GM12878 (cell line): ENCODE results near the gene VTI1A. TPM values are rescaled to one million over a fixed set of nuclear protein-coding genes. Genes with fewer than 3 reads are reported as not detected.

Experiments
- ATAC-seq: fragments of 200-7000 bp; cut with Tn5 transposase; 3 replicates; pipeline ENCODE4 v1.9.1; 2020; ENCODE audit warnings: mild to moderate bottlenecking, moderate library complexity
- BruUV-seq: library from RNA; stranded (reverse); fragments of 400-500 nt; replicated peaks from 2 replicates; lab custom pipeline; 2021; lab: Mats Ljungman, UMichigan
- CTCF ChIA-PET: fragments of 300-600 bp; sonication (Branson Sonifier 250); formaldehyde crosslinking; extraction: SDS; loops from one replicate; lab custom pipeline; 2021; ENCODE audit warnings: inconsistent platforms; lab: Yijun Ruan, JAX
- POLR2A ChIA-PET: fragments of 350-600 bp; formaldehyde crosslinking; extraction: SDS; loops from one replicate; lab custom pipeline; 2021; ENCODE audit warnings: inconsistent platforms; lab: Charles Lee
- RAD21 ChIA-PET: fragments of 300-600 bp; sonication (Branson Sonifier 250); formaldehyde crosslinking; loops from one replicate; lab custom pipeline; 2023; ENCODE audit warnings: antibody characterized with exemption; ENCODE audit not compliant: unreplicated experiment; lab: Charles Lee
- SMC1A ChIA-PET: fragments of 300-600 bp; sonication (Branson Sonifier 250); formaldehyde crosslinking; loops from one replicate; lab custom pipeline; 2023; ENCODE audit not compliant: unreplicated experiment, uncharacterized antibody; lab: Charles Lee
- DNase-seq: peaks from one replicate; pipeline ENCODE4 v3.0.0-alpha.2; 2011; ENCODE audit warnings: low read depth, low spot score
- FAIRE-seq: peaks from 3 replicates; lab custom pipeline; 2011; peaks lifted over from hg19 to GRCh38; lab: Jason Lieb, UNC
- H2AFZ ChIP-seq: 2 replicates; pipeline ENCODE4 v1.6.0; 2011; ENCODE audit warnings: low read depth, low read length, control low read depth; ENCODE audit not compliant: control insufficient read depth
- H3K27ac ChIP-seq: 2 replicates; pipeline ENCODE4 v1.5.1; 2011; ENCODE audit warnings: control low read depth; ENCODE audit not compliant: control insufficient read depth, insufficient read depth
- H3K27me3 ChIP-seq, 2 experiments: replicated peaks in 1 of 2; 2 replicates each; pipeline versions ENCODE4 v1.6.0 to v1.6.1; 2011; ENCODE audit warnings: low read length in 1 of 2; ENCODE audit not compliant: control insufficient read depth in 2 of 2, insufficient read depth in 2 of 2
- H3K36me3 ChIP-seq, 2 experiments: 2 replicates each; pipeline ENCODE4 v1.5.1; 2011; ENCODE audit warnings: low read length in 1 of 2; ENCODE audit not compliant: control insufficient read depth in 2 of 2, insufficient read depth in 2 of 2
- H3K4me1 ChIP-seq: 2 replicates; pipeline ENCODE4 v1.6.1; 2011; ENCODE audit warnings: mild to moderate bottlenecking, low read length, moderate library complexity, mixed read lengths; ENCODE audit not compliant: control insufficient read depth, insufficient read depth
- H3K4me2 ChIP-seq: 2 replicates; pipeline ENCODE4 v1.6.0; 2011; ENCODE audit warnings: control low read depth; ENCODE audit not compliant: control insufficient read depth, insufficient read depth
- H3K4me3 ChIP-seq: fragments of 200-600 bp; sonication (generic); 2 replicates; pipeline ENCODE4 v1.5.1; 2016
- H3K79me2 ChIP-seq: 2 replicates; pipeline ENCODE4 v1.6.0; 2011; ENCODE audit warnings: low read length; ENCODE audit not compliant: control insufficient read depth, insufficient read depth
- H3K9ac ChIP-seq: 2 replicates; pipeline ENCODE4 v1.8.0; 2011; ENCODE audit warnings: low read length, control low read depth, mixed read lengths; ENCODE audit not compliant: control insufficient read depth, insufficient read depth
- H3K9me3 ChIP-seq: replicated peaks from 3 replicates; pipeline ENCODE4 v1.5.1; 2011; ENCODE audit warnings: mild to moderate bottlenecking, low read length; ENCODE audit not compliant: control insufficient read depth, insufficient read depth
- H4K20me1 ChIP-seq: 2 replicates; pipeline ENCODE4 v1.6.0; 2011; ENCODE audit not compliant: control insufficient read depth, insufficient read depth
- CTCF ChIP-seq, 3 experiments: IDR thresholded peaks in 2 of 3; conservative IDR thresholded peaks in 1 of 3; 2 replicates each; pipeline ENCODE4 v1.5.1; 2011; ENCODE audit warnings: low read depth in 3 of 3, low read length in 3 of 3, mild to moderate bottlenecking in 3 of 3, control low read depth in 2 of 3, moderate library complexity in 2 of 3, inconsistent platforms in 1 of 3, mixed read lengths in 1 of 3; ENCODE audit not compliant: control insufficient read depth in 2 of 3, insufficient read depth in 1 of 3; ENCODE audit errors: extremely low read depth in 1 of 3
- RAD21 ChIP-seq: IDR thresholded peaks from 2 replicates; pipeline ENCODE4 v1.6.1; 2011; ENCODE audit warnings: mild to moderate bottlenecking, low read depth, low read length, moderate library complexity; ENCODE audit not compliant: insufficient read depth
- SMC3 ChIP-seq: IDR thresholded peaks from 2 replicates; pipeline ENCODE4 v1.6.1; 2011; ENCODE audit warnings: low read length, improper control_type of control experiment, borderline replicate concordance
- WGBS: methylation state at CpG from one replicate; pipeline ENCODE4 v1.1.6; 2016; ENCODE audit warnings: low lambda C conversion rate; ENCODE audit not compliant: insufficient replicate concordance, insufficient coverage; ENCODE audit errors: missing lambda C conversion rate; 5-methylcytosine and 5-hydroxymethylcytosine counted together
- in situ Hi-C: fragments of 300-500 bp; cut with MboI; formaldehyde crosslinking; loops from 9 replicates; pipeline ENCODE4 v1.14.3; 2018; ENCODE audit warnings: mixed read lengths
- intact Hi-C: fragments of 100-400 bp; cut with micrococcal nuclease; formaldehyde crosslinking; loops from one replicate; pipeline ENCODE4 v1.14.2; 2022; ENCODE audit not compliant: unreplicated experiment
- polyA plus RNA-seq, 11 experiments: library from polyadenylated mRNA; depleted of rRNA in 4 of 11; unstranded in 6 of 11; stranded (reverse) in 5 of 11; fragments of >200 nt; fragmentation: Nextera tagmentation in 4 of 11; fragmentation: Illumina TruSeq in 1 of 11; extraction: Ambion mirVana in 4 of 11; extraction: Trizol in 1 of 11; gene quantifications; 1 replicate in 1 of 11; 2 replicates in 10 of 11; pipeline versions ENCODE4 v1.2.1 to v1.2.3, GENCODE V29; 2011 to 2016; ENCODE audit warnings: inconsistent platforms in 2 of 11, missing spikeins in 2 of 11, low read depth in 1 of 11
- total RNA-seq, 4 experiments: library from RNA; depleted of rRNA in 3 of 4; stranded (reverse); fragments of >200 nt in 3 of 4; fragmentation: Illumina TruSeq in 1 of 4; extraction: Trizol in 1 of 4; gene quantifications; 2 replicates each; pipeline versions ENCODE4 v1.2.1 to v1.2.3, GENCODE V29; 2013 to 2021
- TF ChIP-seq, protein P1 (sequence below): fragments of 150-350 bp; IDR thresholded peaks from 2 replicates; pipeline ENCODE4 v1.6.1; 2014; ENCODE audit warnings: mild to moderate bottlenecking, low read depth, low read length

The VTI1A gene
- total and polyA plus RNA-seq, 10 of the 15 experiments (the other 5 are each of a cell fraction or from before 2014, with no cell fraction given), result 12.4 to 43.2 (median 27.5) TPM

DNA sequence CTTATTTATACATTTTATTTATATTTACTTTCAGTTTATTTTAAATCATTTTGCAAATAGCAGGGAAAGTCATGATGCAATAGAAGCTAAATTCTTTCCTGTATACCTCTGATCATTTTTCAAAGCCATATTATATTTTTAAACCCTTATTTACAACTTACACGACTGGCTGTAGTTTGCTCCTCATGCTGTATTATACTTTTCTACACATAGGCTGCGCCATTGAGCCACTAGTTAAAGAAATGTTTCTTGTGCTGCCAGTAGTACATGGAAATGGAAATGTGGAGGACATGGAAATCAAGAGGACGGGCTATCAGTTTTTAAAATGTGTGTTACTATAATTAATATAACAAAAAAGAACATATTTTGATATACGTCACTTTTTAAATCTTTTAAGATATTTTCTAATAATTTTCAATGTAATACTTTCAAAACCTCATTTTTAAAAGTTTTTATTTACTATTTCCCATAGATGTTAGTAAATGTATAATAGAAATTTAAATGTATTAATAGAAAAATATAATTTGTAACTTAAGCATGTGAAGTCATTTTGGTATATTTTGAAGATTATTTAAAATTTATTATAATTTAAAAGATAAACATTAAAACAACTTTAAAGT lies 118.5 kb downstream of the VTI1A start:
- FAIRE-seq, result no peak
- Histone ChIP-seq H3K79me2 (no peaks in the 10 kb centered on the region), H3K4me3 (no peak overlapping the region), H3K27me3 (no peaks in the 10 kb centered on the region), H3K9ac (no peak overlapping the region), H3K4me1 (no peaks in the 10 kb centered on the region), H3K9me3 (no peaks in the 10 kb centered on the region), H2AFZ (no peak overlapping the region), H3K36me3 (no peaks in the 10 kb centered on the region), H3K4me2 (no peak overlapping the region), H4K20me1 (no peaks in the 10 kb centered on the region), H3K27ac (no peak overlapping the region)
- TF ChIP-seq CTCF (IDR thresholded peaks at IDR 0.05 in 2 of 3, conservative IDR thresholded peaks at IDR 0.05 in 1 of 3; ENCODE audit: control insufficient read depth in 2 of 3, extremely low read depth in 1 of 3, insufficient read depth in 1 of 3, low read depth in 3 of 3, low read length in 3 of 3) (peak; percentile 48 to 58 (median 54)), RAD21 (peak; percentile 73), SMC3 (peak; percentile 24; the same call in 1 of the 2 replicates)
- TF ChIP-seq, protein P1, sequence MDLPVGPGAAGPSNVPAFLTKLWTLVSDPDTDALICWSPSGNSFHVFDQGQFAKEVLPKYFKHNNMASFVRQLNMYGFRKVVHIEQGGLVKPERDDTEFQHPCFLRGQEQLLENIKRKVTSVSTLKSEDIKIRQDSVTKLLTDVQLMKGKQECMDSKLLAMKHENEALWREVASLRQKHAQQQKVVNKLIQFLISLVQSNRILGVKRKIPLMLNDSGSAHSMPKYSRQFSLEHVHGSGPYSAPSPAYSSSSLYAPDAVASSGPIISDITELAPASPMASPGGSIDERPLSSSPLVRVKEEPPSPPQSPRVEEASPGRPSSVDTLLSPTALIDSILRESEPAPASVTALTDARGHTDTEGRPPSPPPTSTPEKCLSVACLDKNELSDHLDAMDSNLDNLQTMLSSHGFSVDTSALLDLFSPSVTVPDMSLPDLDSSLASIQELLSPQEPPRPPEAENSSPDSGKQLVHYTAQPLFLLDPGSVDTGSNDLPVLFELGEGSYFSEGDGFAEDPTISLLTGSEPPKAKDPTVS, result no peak
- WGBS, result 42% methylated on average over 4 of the region's 4 CpGs
- intact Hi-C loops (loop anchor here (2.0 to 10.0 kb wide), 2 partner anchors 819 to 959 kb away; no protein-coding TSS in a partner anchor), in situ Hi-C loops (no loop called here)
- BruUV-seq, result no TSS peak
- peak; percentile 64 for ATAC-seq
- SMC1A ChIA-PET, result interaction anchor here (0.6 kb wide), 1 partner anchor 143 kb away, joined by 3 read pairs; no protein-coding TSS in a partner anchor
- DNase-seq, result no peak
- POLR2A ChIA-PET, result no interaction called here
- RAD21 ChIA-PET, result interaction anchor here (1.6 kb wide), 1 partner anchor 820 kb away, joined by 3 read pairs; no protein-coding TSS in a partner anchor
- CTCF ChIA-PET, result interaction anchor here (1.0 to 2.1 kb wide), 6 partner anchors 9 to 819 kb away, joined by 3 to 5 read pairs (median 3); no protein-coding TSS in a partner anchor
